PC-9 (cell line): Measurements from ENCODE around the gene CDKN2AIP. TPM values are rescaled to one million over a fixed set of nuclear protein-coding genes. Genes with fewer than 3 reads are reported as not detected.
"Not testable (repeated sequence)": the region's sequence is repeated elsewhere in the genome, so short reads cannot be mapped to it uniquely, and the experiment has no call there.

Experiments used
- BruUV-seq: library from RNA; stranded (reverse); fragments of 400-500 nt; replicated peaks from 2 replicates; lab custom pipeline; 2021; lab: Mats Ljungman, UMichigan
- CTCF ChIA-PET: fragments of 300-600 bp; sonication (Branson Sonifier 250); formaldehyde crosslinking; loops from one replicate; lab custom pipeline; 2022; ENCODE audit warnings: antibody characterized with exemption; lab: Charles Lee
- POLR2A ChIA-PET: fragments of 300-600 bp; sonication (Branson Sonifier 250); formaldehyde crosslinking; loops from one replicate; lab custom pipeline; 2022; ENCODE audit warnings: antibody characterized with exemption; ENCODE audit not compliant: unreplicated experiment; lab: Charles Lee
- DNase-seq, 2 experiments: peaks; one replicate each; pipeline versions ENCODE4 v3.0.0 to v3.0.0-alpha.2; 2015 to 2022; ENCODE audit warnings: mixed read lengths in 1 of 2
- H2AFZ ChIP-seq: fragments of 200-600 bp; sonication (generic); 2 replicates; pipeline ENCODE4 v1.8.1; 2017; ENCODE audit warnings: antibody characterized with exemption
- H3F3A ChIP-seq: fragments of 200-600 bp; sonication (generic); 2 replicates; pipeline ENCODE4 v1.8.1; 2017; ENCODE audit warnings: antibody characterized with exemption, mild to moderate bottlenecking, low read depth; ENCODE audit not compliant: insufficient read depth
- H3K27ac ChIP-seq: fragments of 200-600 bp; sonication (generic); 2 replicates; pipeline ENCODE4 v1.6.1; 2016; ENCODE audit warnings: mixed run types
- H3K27me3 ChIP-seq: fragments of 200-600 bp; sonication (generic); 2 replicates; pipeline ENCODE4 v1.6.1; 2016; ENCODE audit warnings: low read depth, mixed run types; ENCODE audit not compliant: insufficient read depth
- H3K36me3 ChIP-seq: fragments of 200-600 bp; sonication (generic); 2 replicates; pipeline ENCODE4 v1.6.1; 2016; ENCODE audit warnings: low read depth, mixed run types
- H3K4me1 ChIP-seq: fragments of 200-600 bp; sonication (generic); replicated peaks from 2 replicates; pipeline ENCODE4 v1.6.1; 2016; ENCODE audit warnings: mixed run types; ENCODE audit not compliant: insufficient read depth
- H3K4me2 ChIP-seq: fragments of 200-600 bp; sonication (generic); 2 replicates; pipeline ENCODE4 v1.6.1; 2017; ENCODE audit warnings: mixed run types
- H3K4me3 ChIP-seq: fragments of 200-600 bp; sonication (generic); 2 replicates; pipeline ENCODE4 v1.6.1; 2016; ENCODE audit warnings: mixed run types
- H3K79me2 ChIP-seq: fragments of 200-600 bp; sonication (generic); 2 replicates; pipeline ENCODE4 v1.6.1; 2017; ENCODE audit warnings: low read depth, mixed run types
- H3K9me2 ChIP-seq: fragments of 200-600 bp; sonication (generic); 2 replicates; pipeline ENCODE4 v1.8.1; 2017; ENCODE audit warnings: mild to moderate bottlenecking; ENCODE audit not compliant: insufficient read depth
- H3K9me3 ChIP-seq: fragments of 200-600 bp; sonication (generic); 2 replicates; pipeline ENCODE4 v1.8.1; 2016; ENCODE audit warnings: low read depth; ENCODE audit not compliant: insufficient read depth
- H4K20me1 ChIP-seq: fragments of 200-600 bp; sonication (generic); 2 replicates; pipeline ENCODE4 v1.8.1; 2017; ENCODE audit not compliant: insufficient read depth
- CTCF ChIP-seq: fragments of 200-600 bp; sonication (generic); conservative IDR thresholded peaks from 2 replicates; pipeline ENCODE4 v1.6.1; 2017; ENCODE audit warnings: mixed run types, antibody characterized with exemption, mild to moderate bottlenecking, moderate library complexity
- EZH2 ChIP-seq: fragments of 200-600 bp; sonication (generic); IDR thresholded peaks from 2 replicates; pipeline ENCODE4 v1.8.0; 2017; ENCODE audit warnings: antibody characterized with exemption, low read depth
- intact Hi-C: fragments of 100-400 bp; cut with micrococcal nuclease; formaldehyde crosslinking; loops from one replicate; pipeline ENCODE4 v1.10.0; 2022; ENCODE audit not compliant: unreplicated experiment
- total RNA-seq: library from RNA; stranded (reverse); gene quantifications from 2 replicates; pipeline ENCODE4 v1.2.3, GENCODE V29; 2021

CDKN2AIP gene
- total RNA-seq, 1 experiment from 2014 or later, result 8.7 TPM

GRCh38 chr4:183478123-183478522 is 33.7 kb downstream of the CDKN2AIP start:
- Histone ChIP-seq H3K79me2 (no peaks in the 10 kb centered on the region), H3K9me2 (no peaks in the 10 kb centered on the region), H3K4me1 (no peaks in the 10 kb centered on the region), H3F3A (no peaks in the 10 kb centered on the region), H3K9me3 (no peaks in the 10 kb centered on the region), H3K4me3 (no peak overlapping the region), H2AFZ (no peak overlapping the region), H3K4me2 (no peak overlapping the region), H3K27me3 (no peaks in the 10 kb centered on the region), H4K20me1 (no peaks in the 10 kb centered on the region), H3K36me3 (no peaks in the 10 kb centered on the region), H3K27ac (no peak overlapping the region)
- no TSS peak for BruUV-seq
- intact Hi-C loops, result no loop called here
- CTCF ChIA-PET, result no interaction called here
- POLR2A ChIA-PET, result no interaction called here
- no peak for TF ChIP-seq EZH2
- no peak for TF ChIP-seq CTCF
- DNase-seq, result no peak

- H3K9me2 ChIP-seq, result no peaks in the 10 kb centered on the region
- no peaks in the 10 kb centered on the region for H3K36me3 ChIP-seq
- no peaks in the 10 kb centered on the region for H3K27me3 ChIP-seq
- no TSS peak for BruUV-seq
- H3K4me3 ChIP-seq, result no peak overlapping the region
- no peaks in the 10 kb centered on the region for H3K79me2 ChIP-seq
- no peaks in the 10 kb centered on the region for H4K20me1 ChIP-seq
- H3F3A ChIP-seq, result no peaks in the 10 kb centered on the region
- H3K27ac ChIP-seq, result no peak overlapping the region
- H3K9me3 ChIP-seq, result no peaks in the 10 kb centered on the region
- DNase-seq, result no peak
- H3K4me1 ChIP-seq, result no peaks in the 10 kb centered on the region
- intact Hi-C loops, result no loop called here
- H3K4me2 ChIP-seq, result no peak overlapping the region
- POLR2A ChIA-PET, result no interaction called here
- no peak for TF ChIP-seq CTCF
- TF ChIP-seq EZH2, result no peak
- H2AFZ ChIP-seq, result no peak overlapping the region
- CTCF ChIA-PET, result no interaction called here
Measured at GRCh38 chr4:183478926-183479325, 34.5 kb downstream of the CDKN2AIP start.

DNA sequence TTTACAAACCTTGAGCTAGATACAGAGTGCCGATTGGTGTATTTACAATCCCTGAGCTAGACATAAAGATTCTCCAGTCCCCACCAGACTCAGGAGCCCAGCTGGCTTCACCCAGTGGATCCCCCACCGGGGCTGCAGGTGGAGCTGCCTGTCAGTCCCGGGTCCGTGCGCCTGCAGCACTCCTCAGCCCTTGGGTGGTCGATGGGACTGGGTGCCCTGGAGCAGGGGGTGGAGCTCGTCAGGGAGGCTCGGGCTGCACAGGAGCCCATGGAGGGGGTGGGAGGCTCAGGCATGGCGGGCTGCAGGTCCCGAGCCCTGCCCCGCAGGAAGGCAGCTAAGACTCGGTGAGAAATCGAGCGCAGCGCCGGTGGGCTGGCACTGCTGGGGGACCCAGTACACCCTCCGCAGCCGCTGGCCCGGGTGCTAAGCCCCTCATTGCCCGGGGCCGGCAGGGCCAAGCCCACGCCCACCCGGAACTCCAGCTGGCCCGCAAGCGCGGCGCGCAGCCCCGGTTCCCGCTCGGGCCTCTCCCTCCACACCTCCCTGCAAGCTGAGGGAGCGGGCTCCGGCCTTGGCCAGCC is 38.2 kb downstream of the CDKN2AIP start:
- H3K27ac ChIP-seq, H3K79me2 ChIP-seq, H3K27me3 ChIP-seq, H3K4me2 ChIP-seq, DNase-seq, H3K9me3 ChIP-seq, H3F3A ChIP-seq, CTCF ChIA-PET, POLR2A ChIA-PET, H4K20me1 ChIP-seq, H3K4me1 ChIP-seq, H2AFZ ChIP-seq, intact Hi-C loops, BruUV-seq, H3K4me3 ChIP-seq, H3K9me2 ChIP-seq, H3K36me3 ChIP-seq: not testable (repeated sequence)

DNA sequence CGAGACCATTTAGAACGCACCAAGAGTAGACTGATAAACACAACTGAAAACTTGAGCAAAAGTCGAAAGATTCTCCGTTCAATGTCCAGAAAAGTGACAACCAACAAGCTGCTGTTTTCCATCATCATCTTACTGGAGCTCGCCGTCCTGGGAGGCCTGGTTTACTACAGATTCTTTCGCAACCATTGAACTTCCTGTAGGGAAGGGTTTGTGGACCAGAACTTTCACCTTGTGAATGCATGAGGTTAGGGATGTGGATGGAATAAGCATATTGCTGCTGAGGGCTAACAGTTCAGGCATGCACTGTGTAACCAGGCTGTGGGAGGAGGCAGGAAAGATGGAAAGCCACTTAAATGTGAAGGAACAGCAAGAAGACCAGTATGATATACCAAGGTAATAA is 39.6 kb downstream of the CDKN2AIP start:
- no TSS peak for BruUV-seq
- Histone ChIP-seq H3K4me3 (no peak overlapping the region), H3K4me1 (no peaks in the 10 kb centered on the region), H3K27ac (no peak overlapping the region), H3F3A (no peaks in the 10 kb centered on the region), H3K36me3 (no peaks in the 10 kb centered on the region), H3K9me3 (no peaks in the 10 kb centered on the region), H3K27me3 (no peaks in the 10 kb centered on the region), H3K4me2 (no peak overlapping the region), H3K9me2 (no peaks in the 10 kb centered on the region), H2AFZ (no peak overlapping the region), H4K20me1 (no peaks in the 10 kb centered on the region), H3K79me2 (no peaks in the 10 kb centered on the region)
- TF ChIP-seq EZH2, result no peak
- TF ChIP-seq CTCF, result no peak
- intact Hi-C loops, result no loop called here
- ChIA-PET CTCF (no interaction called here), POLR2A (no interaction called here)
- DNase-seq, result no peak
